ENCODE data around the gene ASCC1.

The ASCC1 gene

DNA sequence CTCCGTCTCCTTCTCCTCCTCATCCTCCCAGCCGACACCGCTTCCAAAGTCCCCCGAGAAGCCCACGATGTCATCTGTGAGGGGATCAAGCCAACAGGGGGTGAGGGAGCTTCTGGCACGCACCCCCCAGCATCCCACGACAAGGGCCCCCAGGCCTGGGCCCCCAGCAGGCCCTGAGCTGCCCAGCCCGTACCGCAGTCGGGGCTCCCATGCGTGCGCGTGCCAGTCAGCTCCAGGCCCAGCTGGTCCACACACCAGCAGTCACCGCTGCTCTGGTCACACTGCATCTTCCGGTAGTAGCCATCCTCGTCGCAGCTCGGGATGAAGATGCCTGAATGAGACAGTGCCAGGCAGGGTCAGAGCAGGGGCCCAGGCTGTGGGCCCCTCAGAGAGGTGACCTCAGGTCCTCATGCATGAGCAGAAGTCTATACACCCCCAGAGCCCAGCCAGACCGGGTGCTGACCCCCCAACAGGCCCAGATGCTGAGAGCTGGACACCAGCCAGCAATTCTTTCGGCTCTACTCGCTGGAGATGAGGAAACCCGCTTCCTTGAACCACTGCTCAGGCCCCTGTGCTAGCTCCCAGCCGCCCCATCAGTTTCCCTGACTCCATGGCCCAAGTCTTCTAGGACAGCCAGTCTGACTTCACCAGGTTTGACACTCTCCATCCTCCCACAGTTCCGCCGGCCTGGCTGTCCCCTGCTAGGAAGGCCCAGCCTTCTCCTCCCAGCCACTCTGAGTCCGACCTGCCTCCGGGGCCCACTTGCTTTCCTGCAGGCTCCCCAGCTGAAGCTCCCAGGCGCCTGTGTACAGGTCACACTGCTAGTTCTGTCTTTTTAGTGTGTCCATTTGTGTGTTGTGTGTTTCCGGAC is 153.0 kb downstream of the ASCC1 start:
- no peak for DNase-seq

GRCh38 chr10:72062382-72062781 is 153.7 kb downstream of the ASCC1 start:
- DNase-seq: no peak

DNA sequence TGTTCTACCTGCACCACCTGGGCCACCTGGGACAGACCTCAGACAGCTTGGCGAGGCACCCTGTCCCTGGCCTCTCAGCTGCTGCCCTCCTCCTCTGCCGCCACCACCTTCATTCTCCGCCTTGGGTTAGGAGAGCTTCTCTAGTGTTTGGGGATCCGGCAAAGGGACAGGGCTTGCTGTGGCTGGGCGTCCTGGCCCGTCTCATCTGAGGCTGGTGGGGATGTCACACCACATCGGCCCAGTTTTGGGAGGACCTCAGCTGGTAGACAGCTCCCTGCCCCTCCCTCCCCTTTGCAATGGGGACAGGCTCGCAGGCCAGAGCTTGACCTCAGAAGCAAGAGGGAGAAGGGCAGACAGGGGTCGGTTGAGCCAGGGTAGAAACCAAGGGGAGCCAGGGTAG is 154.1 kb downstream of the ASCC1 start:
- no peak for DNase-seq

GRCh38 chr10:72061491-72061890 is 154.6 kb downstream of the ASCC1 start:
- DNase-seq: no peak

GRCh38 chr10:72059843-72060822 is 155.9 kb downstream of the ASCC1 start:
- no peak for DNase-seq

DNA sequence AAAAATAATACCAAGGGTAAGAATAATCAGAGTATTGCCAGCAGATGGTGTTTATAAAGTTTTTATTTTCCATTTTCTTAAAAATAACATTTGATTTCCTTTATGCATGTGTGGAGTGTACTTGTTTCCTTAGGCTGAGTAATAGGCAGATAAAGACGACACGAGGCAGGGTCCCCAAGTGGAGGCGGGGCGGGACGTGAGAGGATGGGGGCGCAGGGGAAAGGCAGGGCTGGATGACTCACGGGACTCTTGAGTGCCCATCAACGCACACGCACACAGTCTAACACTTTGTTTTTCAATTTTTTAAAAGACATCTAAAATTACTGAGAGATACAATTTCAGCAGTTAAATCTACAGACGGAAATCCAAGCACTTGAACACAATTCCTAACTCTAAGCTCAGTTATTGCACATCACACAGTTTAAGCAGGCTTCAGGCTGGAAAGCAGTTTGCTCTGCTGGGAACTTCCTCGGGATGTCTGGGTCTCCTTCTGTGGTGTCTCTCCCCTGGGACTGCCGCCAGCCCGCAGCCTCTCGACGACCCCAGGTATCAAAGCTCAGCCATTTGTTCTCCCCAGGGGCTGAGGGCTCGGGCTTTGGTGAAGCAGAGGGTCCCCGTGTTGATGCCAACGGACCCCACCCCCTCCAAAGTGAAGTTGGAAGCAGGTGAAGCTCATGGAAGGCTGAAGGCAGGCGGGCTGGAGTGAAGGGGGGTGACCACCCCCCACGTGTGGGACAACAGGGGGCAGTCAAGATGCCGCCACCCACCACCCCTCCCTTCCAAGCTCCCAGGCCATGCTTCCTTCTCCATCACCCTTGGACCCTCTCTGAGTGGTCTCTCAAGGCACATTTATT is 156.9 kb downstream of the ASCC1 start:
- DNase-seq: no peak

DNA sequence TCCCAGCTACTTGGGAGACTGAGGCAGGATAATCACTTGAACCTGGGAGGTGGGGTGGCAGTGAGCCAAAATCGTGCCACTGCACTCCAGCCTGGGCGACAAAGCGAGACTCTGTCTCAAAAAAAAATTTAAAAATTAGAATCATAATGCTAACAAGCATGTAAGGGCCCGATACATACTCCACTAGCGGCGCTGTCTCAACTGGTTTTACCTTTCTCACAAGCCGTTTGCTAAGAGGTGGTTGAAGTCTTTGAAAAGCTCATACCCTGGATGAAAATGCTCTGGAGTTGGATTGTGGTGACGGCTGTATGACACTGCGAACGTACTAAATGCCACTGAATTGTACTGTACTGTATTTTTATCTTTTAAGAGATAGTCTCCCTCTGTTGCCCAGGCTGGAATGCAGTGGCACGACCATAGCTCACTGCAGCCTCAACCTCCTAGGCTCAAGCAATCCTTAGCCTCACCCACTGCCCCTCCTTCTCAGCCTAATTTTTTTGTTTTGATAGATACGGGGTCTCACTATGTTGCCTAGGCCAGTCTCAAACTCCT is 157.7 kb downstream of the ASCC1 start:
- no peak for DNase-seq

DNA sequence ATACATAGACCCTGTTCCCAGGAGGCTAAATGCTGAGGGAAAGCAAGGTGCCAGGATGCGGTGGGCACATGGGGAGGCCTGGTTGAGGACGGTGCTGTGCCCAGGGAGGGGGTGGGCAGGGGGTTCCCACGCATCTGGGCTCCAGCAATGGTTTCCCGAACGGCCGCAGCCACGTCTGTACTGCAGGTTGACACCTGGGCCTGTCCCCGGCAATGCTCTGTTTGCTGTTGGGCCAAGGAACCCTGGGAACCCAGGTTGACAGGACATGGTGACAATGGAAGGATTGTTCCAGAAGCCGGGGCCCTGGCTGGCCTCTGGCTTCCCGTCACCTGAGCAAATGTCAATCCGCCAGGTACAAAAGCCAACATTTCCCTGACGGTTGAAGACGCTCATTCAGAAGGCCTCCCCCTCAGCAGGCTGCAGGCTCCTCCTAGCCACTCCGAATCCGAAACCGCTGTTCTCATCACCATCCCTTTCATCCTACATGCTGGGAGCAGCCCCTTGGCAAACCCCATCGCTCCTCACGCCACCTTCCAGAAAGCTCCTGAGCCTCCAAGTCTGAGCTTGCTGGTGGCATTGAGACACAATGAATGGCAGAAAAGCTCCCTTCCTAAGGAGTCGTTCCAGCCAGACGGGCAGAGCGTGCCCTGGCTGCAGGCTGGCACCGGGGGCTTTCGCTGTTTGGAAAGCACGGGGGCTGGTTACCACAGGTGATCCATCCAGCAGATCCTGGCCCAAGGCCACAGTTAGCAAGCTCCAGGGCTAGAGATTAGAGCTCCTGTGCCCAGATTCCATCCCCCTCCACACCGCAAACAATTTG is 158.9 kb downstream of the ASCC1 start:
- DNase-seq: no peak

DNA sequence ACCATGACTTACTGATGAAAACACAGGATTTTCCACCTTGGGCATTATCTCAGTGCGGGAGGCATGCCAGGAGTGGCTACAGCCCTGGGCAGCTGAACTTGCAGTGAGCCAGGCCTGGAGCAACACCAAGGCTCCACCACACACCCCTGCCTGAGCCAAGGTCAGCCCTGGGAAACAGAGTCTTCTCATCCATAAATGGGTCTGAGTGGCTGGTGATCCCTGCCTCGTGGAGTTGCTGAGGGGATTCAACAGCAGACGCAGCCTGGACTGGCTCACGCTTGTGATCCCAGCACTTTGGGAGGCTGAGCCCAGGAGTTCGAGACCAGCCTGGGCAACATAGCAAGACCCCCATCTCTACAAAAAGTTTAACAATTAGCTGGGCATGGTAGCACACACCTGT is 160.0 kb downstream of the ASCC1 start:
- no peak for DNase-seq

DNA sequence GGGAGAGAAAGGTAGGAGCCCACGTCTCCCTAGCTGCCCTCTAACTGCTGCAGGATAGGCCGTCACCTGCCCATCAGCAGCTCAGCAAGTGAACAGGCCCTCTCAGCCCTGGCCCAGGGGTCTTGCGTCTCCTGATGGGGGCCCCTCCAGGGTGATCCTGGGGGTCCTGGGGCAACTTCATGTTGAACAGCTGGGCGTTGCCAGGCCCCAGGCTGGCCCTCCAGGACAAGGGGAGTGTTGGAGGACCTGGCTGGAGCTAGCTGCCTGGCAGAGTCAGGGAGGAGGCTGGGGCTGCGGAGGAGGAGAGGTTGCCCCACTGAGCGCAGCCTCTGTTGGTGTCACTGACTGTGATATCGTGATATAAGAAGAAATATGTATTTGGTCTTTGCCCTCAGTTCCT is 162.4 kb downstream of the ASCC1 start:
- no peak for DNase-seq

DNA sequence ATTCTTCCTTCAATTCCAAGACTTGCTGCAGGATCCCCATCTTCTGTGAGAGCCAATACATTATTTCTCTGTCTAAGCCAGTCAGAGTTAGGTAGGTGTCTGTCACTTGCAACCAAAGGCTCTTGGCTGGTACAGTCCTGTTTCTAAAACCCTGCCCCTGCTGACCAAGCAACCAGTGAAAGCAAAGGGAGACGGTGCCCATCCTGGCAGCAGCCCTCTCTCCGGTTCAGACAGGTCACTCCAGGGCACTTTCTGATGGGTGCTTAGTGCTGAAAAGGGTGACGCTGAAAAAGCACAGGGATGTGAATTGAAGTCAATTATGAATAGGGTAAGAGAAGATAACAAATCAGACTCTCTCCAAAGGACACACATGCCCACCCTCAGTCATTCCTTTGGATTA is 165.2 kb downstream of the ASCC1 start:
- DNase-seq: no peak

DNA sequence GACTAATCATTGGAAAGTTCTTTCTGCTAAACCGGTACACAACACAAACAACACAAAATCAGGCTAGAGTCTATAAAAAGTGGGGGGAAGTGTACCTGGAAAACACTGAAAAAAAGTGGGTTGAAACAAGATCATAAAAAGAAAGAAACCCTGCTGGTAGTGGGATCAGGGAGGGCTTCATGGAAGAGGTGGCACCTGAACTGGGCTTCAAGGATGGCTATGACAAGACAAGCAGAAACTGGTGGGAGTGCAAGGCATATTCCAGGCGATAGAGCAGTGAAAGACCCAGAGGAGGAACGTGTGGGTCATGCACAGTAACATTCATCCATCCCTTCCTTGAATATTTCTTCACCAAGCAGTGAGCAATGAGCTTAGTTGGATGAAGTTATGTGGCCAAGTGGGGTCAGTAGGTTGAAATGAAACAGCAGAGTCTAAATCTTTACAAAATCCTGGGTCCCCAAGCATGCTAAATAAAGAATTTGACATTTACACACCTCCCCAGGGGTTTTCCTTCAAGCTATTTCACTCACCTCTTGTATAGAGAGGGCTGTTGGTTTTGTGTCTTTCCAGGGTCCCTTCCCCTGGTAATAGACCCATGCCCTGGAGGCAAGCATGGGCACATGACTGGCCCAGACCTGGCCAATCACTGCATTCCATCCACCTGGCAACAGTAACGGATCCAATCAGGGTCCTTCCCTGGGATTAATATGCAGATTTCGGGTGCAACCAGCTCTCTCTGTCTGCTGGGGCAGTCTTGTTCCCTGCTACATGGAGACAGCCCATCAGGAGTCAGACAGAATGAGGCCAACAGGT is 165.9 kb downstream of the ASCC1 start:
- DNase-seq: no peak

DNA sequence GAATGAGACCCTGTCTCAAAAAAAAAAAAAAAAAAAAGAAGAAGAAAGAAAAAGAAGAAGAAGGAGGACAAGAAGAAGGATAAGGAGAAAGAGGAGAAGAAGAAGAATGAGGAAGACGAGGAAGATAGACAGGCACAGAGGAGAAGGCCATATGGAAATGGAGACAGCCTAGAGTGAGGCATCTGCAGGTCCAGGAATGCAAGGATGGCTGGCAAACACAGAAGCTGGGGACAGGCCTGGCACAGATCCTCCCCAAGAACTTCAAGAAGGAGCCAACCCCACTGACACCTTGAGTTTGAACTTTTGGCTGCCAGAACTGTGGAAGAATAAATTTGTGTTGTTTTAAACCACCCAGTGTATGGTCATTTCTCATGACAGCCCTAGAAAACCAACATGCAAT is 166.6 kb downstream of the ASCC1 start:
- DNase-seq: no peak

- peak; percentile 86 to 89 for DNase-seq
Observed at GRCh38 chr10:72048450-72049124, 167.5 kb downstream of the ASCC1 start.
